Activated T-helper 2 cell treated with anti-CD3 and anti-CD28 coated beads, Interferon-gamma antibody, Interleukin-2, Interleukin-4, amounts not matched to agents 10 μg/mL and 5 μg/mL and 100 μg/mL, durations not matched to agents 14 hours and 24 hours and 36 hours (primary cell): ENCODE measurements around the gene DLEC1. TPM values are rescaled to one million over a fixed set of nuclear protein-coding genes. Genes with fewer than 3 reads are reported as not detected.

Experiments used
- DNase-seq: peaks from one replicate; pipeline ENCODE4 v3.0.0; 2021; ENCODE audit warnings: low spot score
- H3K27ac Mint-ChIP-seq: one replicate; pipeline ENCODE4 v1.8.0; 2021; ENCODE audit warnings: mixed read lengths
- H3K27me3 Mint-ChIP-seq: one replicate; pipeline ENCODE4 v1.8.0; 2021; ENCODE audit warnings: low read depth, mixed read lengths
- H3K36me3 Mint-ChIP-seq: one replicate; pipeline ENCODE4 v1.8.0; 2021; ENCODE audit warnings: low read depth, mixed read lengths
- H3K4me1 Mint-ChIP-seq: one replicate; pipeline ENCODE4 v1.8.0; 2021; ENCODE audit warnings: low read depth, mixed read lengths
- H3K4me3 Mint-ChIP-seq: one replicate; pipeline ENCODE4 v1.8.0; 2021; ENCODE audit warnings: low read depth, mild to moderate bottlenecking, moderate library complexity, mixed read lengths
- H3K9me3 Mint-ChIP-seq: one replicate; pipeline ENCODE4 v1.8.0; 2021; ENCODE audit warnings: mixed read lengths
- intact Hi-C: fragments of 100-400 bp; cut with micrococcal nuclease; formaldehyde crosslinking; loops from one replicate; pipeline ENCODE4 v1.15.1; 2023
- total RNA-seq: library from RNA; stranded (reverse); gene quantifications from 2 replicates; pipeline ENCODE4 v1.2.3, GENCODE V29; 2022

Gene DLEC1, protein sequence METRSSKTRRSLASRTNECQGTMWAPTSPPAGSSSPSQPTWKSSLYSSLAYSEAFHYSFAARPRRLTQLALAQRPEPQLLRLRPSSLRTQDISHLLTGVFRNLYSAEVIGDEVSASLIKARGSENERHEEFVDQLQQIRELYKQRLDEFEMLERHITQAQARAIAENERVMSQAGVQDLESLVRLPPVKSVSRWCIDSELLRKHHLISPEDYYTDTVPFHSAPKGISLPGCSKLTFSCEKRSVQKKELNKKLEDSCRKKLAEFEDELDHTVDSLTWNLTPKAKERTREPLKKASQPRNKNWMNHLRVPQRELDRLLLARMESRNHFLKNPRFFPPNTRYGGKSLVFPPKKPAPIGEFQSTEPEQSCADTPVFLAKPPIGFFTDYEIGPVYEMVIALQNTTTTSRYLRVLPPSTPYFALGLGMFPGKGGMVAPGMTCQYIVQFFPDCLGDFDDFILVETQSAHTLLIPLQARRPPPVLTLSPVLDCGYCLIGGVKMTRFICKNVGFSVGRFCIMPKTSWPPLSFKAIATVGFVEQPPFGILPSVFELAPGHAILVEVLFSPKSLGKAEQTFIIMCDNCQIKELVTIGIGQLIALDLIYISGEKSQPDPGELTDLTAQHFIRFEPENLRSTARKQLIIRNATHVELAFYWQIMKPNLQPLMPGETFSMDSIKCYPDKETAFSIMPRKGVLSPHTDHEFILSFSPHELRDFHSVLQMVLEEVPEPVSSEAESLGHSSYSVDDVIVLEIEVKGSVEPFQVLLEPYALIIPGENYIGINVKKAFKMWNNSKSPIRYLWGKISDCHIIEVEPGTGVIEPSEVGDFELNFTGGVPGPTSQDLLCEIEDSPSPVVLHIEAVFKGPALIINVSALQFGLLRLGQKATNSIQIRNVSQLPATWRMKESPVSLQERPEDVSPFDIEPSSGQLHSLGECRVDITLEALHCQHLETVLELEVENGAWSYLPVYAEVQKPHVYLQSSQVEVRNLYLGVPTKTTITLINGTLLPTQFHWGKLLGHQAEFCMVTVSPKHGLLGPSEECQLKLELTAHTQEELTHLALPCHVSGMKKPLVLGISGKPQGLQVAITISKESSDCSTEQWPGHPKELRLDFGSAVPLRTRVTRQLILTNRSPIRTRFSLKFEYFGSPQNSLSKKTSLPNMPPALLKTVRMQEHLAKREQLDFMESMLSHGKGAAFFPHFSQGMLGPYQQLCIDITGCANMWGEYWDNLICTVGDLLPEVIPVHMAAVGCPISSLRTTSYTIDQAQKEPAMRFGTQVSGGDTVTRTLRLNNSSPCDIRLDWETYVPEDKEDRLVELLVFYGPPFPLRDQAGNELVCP (N-terminal part only)
- 0.02 and 0.16 TPM in 2 replicates for total RNA-seq

DNA sequence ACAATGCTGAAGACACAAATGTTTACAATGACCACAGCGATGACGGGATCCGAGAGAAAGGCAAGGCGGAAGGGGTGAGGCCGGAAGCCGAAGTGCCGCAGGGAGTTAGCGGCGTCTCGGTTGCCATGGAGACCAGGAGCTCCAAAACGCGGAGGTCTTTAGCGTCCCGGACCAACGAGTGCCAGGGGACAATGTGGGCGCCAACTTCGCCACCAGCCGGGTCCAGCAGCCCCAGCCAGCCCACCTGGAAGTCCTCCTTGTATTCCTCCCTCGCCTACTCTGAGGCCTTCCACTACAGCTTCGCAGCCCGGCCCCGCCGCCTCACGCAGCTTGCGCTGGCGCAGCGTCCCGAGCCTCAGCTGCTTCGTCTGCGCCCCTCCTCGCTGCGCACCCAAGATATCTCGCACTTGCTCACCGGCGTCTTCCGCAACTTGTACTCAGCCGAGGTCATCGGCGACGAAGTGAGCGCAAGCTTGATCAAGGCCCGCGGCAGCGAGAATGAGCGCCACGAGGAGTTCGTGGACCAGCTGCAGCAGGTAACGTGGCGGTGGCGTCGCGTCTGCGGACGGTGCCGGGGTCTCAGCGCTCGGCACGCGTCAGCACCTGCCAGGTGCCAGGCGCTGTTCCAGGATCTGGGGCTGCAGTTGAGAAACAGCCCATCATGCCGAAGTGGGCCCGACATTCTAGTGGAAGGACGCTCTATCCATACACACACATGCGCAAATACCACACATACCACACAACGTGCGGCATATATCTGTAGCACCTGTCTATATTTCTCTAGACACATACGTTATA is at the start of gene DLEC1:
Gene DLEC1 (plus strand): TSS at position 108 of the 798 bp plus-strand sequence. CDS start 18 bp downstream, at position 126.
- intact Hi-C loops = loop anchor here (1.0 to 10.0 kb wide), 2 partner anchors 8 to 134 kb away; no protein-coding TSS in a partner anchor
- Mint-ChIP-seq H3K4me3 (peak within 1 kb of the TSS; percentile 66), H3K9me3 (peaks cover 12% of the 10 kb centered on the region), H3K27ac (peak within 1 kb of the TSS; percentile 95), H3K36me3 (peaks cover 8% of the 10 kb centered on the region), H3K4me1 (peaks cover 32% of the 10 kb centered on the region), H3K27me3 (peaks cover 7% of the 10 kb centered on the region)
- DNase-seq = peak; percentile 86

DNA sequence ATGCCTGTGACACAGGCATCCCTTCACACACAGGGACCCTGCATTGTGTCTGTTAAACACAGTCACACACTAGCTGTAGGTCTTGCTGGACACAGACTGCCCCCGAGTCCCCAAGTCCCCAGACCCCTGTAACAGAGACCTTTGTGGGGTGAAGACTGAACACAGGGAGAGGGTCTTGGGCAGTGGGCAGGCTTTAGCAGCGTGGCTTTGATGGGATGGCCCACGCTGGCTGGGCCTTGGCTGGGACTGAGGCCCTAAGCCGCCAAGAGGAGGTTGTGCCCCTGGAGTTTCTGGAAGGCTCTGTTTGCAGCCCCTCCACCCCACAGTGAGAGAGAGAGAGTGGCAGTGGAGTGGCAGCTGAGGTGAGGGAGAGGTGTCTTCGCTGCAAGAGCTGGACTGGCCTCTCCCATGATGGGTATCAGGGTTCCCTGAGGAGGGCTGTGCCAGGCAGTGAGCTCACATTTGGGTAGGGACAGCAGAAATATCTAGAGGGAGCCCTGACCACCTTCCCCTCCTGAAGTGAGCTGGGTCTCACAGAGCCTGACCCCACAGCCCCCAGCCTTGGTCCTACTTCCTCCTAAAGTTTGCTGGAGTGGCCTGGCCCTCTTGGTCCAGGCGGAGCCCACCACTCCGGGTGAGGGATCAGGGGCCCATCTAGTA is 49.1 kb upstream of the DLEC1 start:
- Mint-ChIP-seq H3K4me1 (peaks cover 15% of the 10 kb centered on the region), H3K27me3 (no peaks in the 10 kb centered on the region), H3K36me3 (no peaks in the 10 kb centered on the region), H3K27ac (no peak overlapping the region), H3K9me3 (no peaks in the 10 kb centered on the region), H3K4me3 (no peak overlapping the region)
- intact Hi-C loops = no loop called here
- no peak for DNase-seq

DNA sequence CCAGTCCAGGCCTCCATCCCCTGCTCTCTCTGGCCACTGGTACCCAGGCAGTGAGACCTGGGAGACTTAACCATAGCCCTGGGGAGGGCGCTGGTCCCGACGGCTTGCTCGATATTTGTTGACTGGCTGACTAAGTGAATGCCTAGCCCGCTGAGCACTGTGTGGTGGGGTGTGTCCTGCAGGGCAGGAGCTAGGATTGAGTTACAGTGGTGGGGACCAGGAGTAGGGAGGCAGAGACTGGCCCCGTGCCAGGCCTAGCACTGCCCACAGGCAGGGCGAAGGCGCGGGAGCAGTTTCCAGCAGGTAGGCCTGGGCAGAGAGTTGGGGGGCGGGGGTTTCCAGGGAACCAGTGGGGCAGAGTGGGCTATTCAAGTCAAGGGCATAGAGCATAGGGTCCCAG is 48.5 kb upstream of the DLEC1 start, which contains the start of gene VILL:
Gene VILL (plus strand): TSS at position 260 of the 400 bp plus-strand sequence. CDS start 2,887 bp downstream, outside the sequence.
- H3K4me3 Mint-ChIP-seq = no peak within 1 kb of the TSS
- H3K4me1 Mint-ChIP-seq = peaks cover 21% of the 10 kb centered on the region
- no peaks in the 10 kb centered on the region for H3K9me3 Mint-ChIP-seq
- peaks cover 3% of the 10 kb centered on the region for H3K36me3 Mint-ChIP-seq
- intact Hi-C loops = no loop called here
- no peak for DNase-seq
- H3K27me3 Mint-ChIP-seq = no peaks in the 10 kb centered on the region
- no peak within 1 kb of the TSS for H3K27ac Mint-ChIP-seq

DNA sequence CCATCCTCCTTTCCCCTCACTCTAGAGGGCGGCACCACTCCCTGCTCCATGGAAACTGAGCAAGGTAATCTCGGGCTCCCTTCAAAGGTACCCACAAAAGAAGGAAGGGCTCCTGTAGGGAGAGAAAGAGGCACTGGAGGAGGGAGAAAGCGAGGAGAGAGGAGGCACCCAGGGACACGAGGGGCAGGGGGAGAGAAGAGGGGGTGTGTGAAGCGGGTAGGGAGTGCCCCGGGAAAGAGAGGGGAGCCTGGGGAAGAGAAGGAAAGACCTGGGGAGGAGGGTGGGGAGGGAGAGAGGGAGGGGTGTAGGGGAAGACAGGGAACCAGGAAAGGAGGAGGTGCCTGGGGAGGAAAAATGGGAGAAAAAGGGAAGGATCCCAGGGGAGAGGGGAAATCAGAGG is 47.9 kb upstream of the DLEC1 start:
- intact Hi-C loops = no loop called here
- H3K9me3 Mint-ChIP-seq = no peaks in the 10 kb centered on the region
- H3K27me3 Mint-ChIP-seq = no peaks in the 10 kb centered on the region
- no peak overlapping the region for H3K27ac Mint-ChIP-seq
- DNase-seq = no peak
- peaks cover 8% of the 10 kb centered on the region for H3K36me3 Mint-ChIP-seq
- H3K4me3 Mint-ChIP-seq = no peak overlapping the region
- peaks cover 27% of the 10 kb centered on the region for H3K4me1 Mint-ChIP-seq

DNA sequence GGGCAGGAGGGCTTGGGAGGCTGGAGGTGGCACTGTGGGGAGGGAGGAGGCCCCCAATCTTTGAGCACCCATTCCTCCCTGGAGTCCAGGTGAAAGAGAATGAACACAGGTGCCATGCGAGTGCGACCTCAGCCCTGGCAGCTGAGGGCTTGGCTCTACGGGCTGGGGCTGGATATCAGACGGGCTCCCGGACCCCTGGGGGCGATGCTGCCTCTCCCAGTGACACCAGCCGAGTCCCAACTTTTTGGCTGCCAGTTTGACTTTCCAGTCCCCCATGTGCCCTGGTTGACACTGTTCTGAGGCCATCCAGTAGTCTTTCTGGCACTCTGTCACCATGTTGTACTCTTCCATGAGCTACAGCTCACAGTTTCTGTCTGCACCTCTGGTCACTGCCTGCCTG is 47.2 kb upstream of the DLEC1 start:
- Mint-ChIP-seq H3K27ac (no peak overlapping the region), H3K4me1 (peaks cover 34% of the 10 kb centered on the region), H3K4me3 (no peak overlapping the region), H3K36me3 (peaks cover 15% of the 10 kb centered on the region), H3K27me3 (no peaks in the 10 kb centered on the region), H3K9me3 (no peaks in the 10 kb centered on the region)
- no peak for DNase-seq
- intact Hi-C loops = no loop called here

DNA sequence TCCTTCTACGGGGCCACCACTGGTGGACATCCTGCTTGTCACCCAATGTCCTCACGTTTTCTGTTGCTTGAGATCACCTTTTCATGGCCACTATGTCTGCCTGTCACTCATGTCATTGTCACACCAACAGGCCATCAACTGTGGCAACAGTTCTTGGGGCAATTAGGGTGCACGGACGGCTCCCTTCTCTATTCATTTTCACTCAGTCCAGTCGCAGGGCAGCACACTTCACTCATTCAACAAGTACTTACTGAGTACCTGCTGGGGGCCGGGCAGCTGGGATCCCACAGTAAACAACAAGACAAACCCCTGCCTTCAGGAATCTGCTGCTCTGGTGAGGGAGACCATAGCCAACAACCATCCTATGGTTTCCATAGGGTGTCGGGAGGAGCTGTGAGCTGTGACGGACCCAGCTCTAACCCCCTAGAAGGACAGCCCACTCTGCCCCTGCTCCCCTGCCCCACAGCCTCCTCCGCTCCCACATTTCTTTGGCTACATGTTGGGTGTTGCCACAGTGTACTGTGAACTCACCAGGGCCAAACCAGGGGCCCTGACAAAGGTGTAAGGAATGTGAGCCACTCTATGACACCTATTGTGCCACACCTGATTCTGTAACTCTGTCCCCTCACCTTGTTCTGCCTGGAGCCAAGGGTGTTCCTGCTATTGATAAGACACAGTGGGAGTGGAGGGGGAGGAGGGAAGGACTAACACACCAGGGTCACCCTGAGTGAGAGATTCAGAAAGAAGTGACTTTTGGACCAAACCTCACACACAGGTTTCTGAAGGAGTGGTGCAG is 46.5 kb upstream of the DLEC1 start:
- H3K4me1 Mint-ChIP-seq = peaks cover 36% of the 10 kb centered on the region
- H3K9me3 Mint-ChIP-seq = no peaks in the 10 kb centered on the region
- no peak overlapping the region for H3K27ac Mint-ChIP-seq
- H3K4me3 Mint-ChIP-seq = peak overlapping the region; percentile 83
- H3K27me3 Mint-ChIP-seq = no peaks in the 10 kb centered on the region
- intact Hi-C loops = no loop called here
- H3K36me3 Mint-ChIP-seq = peaks cover 20% of the 10 kb centered on the region
- no peak for DNase-seq

DNA sequence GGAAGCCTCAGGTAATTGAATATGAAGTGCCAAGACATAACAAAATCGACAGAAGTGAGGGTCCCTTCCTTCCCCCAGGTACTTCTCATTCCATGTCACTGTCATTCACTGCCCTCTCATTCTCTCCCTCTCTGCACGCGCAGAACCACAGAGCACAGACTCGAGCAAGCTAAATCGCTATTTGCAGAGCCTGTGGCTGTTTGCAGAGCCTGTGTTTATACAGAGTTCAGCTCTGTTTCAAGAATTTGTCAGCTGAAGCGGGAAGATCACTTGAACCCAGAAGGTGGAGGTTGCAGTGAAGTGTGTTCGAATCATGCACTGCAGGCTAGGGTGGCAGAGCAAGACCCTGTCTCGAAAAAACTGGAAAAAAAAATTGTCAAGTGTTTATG is 45.9 kb upstream of the DLEC1 start:
- Mint-ChIP-seq H3K27ac (no peak overlapping the region), H3K4me3 (peak overlapping the region; percentile 83), H3K4me1 (peaks cover 36% of the 10 kb centered on the region), H3K27me3 (no peaks in the 10 kb centered on the region), H3K9me3 (no peaks in the 10 kb centered on the region), H3K36me3 (peaks cover 20% of the 10 kb centered on the region)
- intact Hi-C loops = no loop called here
- DNase-seq = no peak

DNA sequence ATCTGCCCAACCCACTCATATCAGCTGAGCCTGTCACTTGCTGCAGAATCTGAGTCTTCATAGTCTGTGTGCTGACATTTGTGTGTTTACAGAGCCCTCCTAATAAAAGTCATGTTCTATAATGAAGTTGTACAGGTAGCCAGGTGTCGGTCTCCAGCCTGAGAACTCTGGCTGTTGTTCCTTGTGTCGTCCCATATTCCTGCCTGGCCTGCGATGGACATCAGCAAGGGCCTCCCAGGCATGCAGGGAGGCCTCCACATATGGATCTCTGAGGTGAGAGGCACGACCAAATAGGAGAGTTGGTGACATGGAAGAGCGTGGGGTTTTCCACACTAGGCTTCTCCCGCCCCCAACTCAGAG is 45.6 kb upstream of the DLEC1 start:
- H3K4me1 Mint-ChIP-seq = peaks cover 38% of the 10 kb centered on the region
- no peaks in the 10 kb centered on the region for H3K27me3 Mint-ChIP-seq
- H3K9me3 Mint-ChIP-seq = no peaks in the 10 kb centered on the region
- H3K27ac Mint-ChIP-seq = peak overlapping the region; percentile 87
- intact Hi-C loops = no loop called here
- peaks cover 20% of the 10 kb centered on the region for H3K36me3 Mint-ChIP-seq
- no peak for DNase-seq
- H3K4me3 Mint-ChIP-seq = peak overlapping the region; percentile 83

DNA sequence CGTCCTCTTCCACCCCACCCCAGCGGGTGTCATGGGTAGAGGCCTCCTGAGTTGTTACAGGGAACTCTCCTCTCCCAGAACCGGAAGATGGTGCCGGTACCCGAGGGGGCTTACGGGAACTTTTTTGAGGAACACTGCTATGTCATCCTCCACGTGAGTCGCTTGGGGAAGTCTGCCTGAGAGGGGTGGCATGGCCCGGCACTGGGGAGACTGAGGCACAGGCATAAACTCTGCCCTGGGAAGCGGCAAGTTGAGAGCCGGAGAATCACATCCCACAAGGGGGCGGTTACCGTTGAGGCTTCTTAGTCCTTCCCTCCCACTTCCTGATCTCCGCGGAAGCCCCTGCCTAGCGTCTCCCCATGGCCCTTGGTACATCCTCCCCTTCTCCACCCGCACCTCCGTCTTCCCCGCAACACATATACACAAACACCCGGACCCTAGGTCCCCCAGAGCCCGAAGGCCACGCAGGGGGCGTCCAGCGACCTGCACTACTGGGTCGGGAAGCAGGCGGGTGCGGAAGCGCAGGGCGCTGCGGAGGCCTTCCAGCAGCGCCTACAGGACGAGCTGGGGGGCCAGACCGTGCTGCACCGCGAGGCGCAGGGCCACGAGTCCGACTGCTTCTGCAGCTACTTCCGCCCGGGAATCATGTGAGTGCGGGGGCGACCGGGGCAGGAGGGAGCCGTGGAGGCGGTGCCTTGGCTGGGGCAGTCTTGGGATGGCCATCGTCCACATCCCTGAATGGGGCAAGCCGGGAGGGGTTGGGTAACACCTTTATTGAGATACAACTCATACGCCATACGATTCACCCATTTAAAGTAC is 45.0 kb upstream of the DLEC1 start:
- intact Hi-C loops = loop anchor here (1.0 to 2.0 kb wide), 3 partner anchors 20 to 143 kb away; partner anchors contain the start of gene ACAA1
- Mint-ChIP-seq H3K27me3 (no peaks in the 10 kb centered on the region), H3K9me3 (no peaks in the 10 kb centered on the region), H3K4me1 (peaks cover 43% of the 10 kb centered on the region), H3K27ac (peak overlapping the region; percentile 87), H3K4me3 (peak overlapping the region; percentile 83), H3K36me3 (peaks cover 20% of the 10 kb centered on the region)
- DNase-seq = peak; percentile 54

DNA sequence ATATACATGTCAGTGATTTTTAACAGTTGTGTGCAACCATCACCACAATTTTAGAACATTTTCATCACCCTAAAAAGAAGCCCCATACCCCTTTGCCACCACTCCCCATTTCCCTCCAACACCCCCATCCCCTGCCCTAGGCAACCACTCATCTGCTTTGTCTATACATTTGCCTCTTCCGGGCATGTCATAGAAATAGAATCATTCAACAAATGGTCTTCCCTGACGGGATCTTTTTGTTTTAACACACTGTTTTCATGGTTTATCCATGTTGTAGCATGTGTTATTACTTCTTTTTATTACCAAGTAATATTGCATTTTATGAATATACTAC is 44.4 kb upstream of the DLEC1 start:
- H3K27me3 Mint-ChIP-seq = no peaks in the 10 kb centered on the region
- peaks cover 23% of the 10 kb centered on the region for H3K36me3 Mint-ChIP-seq
- H3K27ac Mint-ChIP-seq = peak overlapping the region; percentile 87
- H3K4me3 Mint-ChIP-seq = peak overlapping the region; percentile 83
- intact Hi-C loops = loop anchor here (1.0 to 2.0 kb wide), 3 partner anchors 20 to 142 kb away; partner anchors contain the start of gene ACAA1
- no peaks in the 10 kb centered on the region for H3K9me3 Mint-ChIP-seq
- DNase-seq = no peak
- peaks cover 48% of the 10 kb centered on the region for H3K4me1 Mint-ChIP-seq
